ENCODE data around the gene SPATA9.

The SPATA9 gene

DNA sequence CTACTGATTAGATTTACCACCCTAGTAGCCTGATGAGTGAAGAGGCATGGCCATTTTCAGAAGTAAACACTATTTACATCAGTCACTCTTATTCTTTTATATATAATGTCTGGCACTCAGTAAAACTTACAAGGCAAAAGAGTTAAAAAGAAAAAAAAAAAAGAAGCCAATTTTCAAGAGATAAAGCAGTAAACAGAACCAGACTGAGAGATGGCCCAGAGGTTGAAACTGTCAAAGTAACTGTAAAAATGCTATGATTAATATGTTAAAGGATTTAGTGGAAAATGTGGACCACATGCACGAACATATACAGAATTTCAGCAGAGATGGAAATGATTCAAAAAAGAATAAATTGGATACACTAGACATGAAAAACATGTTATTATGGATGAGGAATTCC lies 69.3 kb downstream of the SPATA9 start:
- no peak for DNase-seq

DNA sequence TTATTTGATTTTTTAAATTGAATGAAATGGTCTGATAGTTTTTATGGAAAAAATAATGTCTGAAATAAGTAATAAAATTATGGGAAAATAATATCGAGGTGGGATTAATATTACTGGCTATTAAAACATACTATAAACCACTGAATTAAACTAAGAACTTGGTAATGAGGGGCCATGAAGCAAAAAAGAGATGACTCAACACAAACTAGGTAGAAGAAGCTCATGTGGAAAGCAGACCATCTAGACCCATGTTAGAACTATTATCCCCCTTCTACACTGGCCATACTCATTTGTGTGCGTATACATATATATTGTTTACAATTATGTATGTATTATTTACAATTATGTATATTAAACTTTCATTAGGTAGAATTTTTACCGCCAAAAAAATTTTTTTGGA lies 71.4 kb downstream of the SPATA9 start:
- no peak for DNase-seq

DNA sequence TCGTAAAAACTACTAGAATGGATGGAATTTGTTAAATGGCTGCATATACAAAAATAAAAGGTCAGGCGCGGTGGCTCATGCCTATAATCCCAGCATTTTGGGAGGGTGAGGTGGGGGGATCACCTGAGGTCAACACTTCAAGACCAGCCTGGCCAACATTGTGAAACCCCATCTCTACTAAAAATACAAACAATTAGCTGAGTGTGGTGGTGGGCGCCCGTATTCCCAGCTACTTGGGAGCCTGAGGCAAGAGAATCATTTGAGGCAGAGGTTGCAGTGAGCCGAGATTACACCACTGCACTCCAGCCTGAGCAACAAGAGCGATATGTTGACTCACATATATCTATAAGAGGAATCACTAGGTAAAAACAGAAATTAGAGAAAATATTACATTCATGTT lies 72.2 kb downstream of the SPATA9 start:
- no peak for DNase-seq

DNA sequence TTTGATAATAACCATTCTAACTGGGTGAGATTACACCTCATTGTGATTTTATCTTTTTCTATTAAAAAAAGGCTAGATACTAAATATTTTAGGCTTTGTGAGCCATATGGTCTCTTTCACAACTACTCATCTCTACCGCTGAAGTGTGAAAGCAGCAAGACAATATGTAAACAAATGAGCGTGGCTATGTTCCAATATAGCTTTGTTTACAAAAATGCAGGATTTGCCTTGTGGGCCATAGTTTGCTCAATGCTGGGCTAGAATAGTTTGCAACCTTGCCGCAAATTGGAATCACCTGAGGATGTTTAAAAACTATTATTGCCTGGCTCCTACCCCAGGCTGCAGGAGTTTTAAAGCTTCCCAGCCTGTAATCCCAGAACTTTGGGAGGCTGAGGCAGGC lies 73.1 kb downstream of the SPATA9 start:
- peak; percentile 37 for DNase-seq

All from NCI-H1694 (cell line).